ENCODE data around the gene WDSUB1.

- TF ChIP-seq, protein P1, sequence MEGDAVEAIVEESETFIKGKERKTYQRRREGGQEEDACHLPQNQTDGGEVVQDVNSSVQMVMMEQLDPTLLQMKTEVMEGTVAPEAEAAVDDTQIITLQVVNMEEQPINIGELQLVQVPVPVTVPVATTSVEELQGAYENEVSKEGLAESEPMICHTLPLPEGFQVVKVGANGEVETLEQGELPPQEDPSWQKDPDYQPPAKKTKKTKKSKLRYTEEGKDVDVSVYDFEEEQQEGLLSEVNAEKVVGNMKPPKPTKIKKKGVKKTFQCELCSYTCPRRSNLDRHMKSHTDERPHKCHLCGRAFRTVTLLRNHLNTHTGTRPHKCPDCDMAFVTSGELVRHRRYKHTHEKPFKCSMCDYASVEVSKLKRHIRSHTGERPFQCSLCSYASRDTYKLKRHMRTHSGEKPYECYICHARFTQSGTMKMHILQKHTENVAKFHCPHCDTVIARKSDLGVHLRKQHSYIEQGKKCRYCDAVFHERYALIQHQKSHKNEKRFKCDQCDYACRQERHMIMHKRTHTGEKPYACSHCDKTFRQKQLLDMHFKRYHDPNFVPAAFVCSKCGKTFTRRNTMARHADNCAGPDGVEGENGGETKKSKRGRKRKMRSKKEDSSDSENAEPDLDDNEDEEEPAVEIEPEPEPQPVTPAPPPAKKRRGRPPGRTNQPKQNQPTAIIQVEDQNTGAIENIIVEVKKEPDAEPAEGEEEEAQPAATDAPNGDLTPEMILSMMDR (IDR thresholded peaks at IDR 0.05), result no peak
- TF ChIP-seq REST (IDR thresholded peaks at IDR 0.05; ENCODE audit: insufficient read depth in 1 of 2, low read depth in 2 of 2, low read length in 1 of 2) (no peak), POLR2AphosphoS5 (IDR thresholded peaks at IDR 0.05; ENCODE audit: low read depth, low read length) (no peak)
Measured at GRCh38 chr2:159252905-159253304, 33.6 kb downstream of the WDSUB1 start.
